ENCODE results near the gene GNAQ. TPM values are rescaled to one million over a fixed set of nuclear protein-coding genes. Genes with fewer than 3 reads are reported as not detected.

Gene GNAQ
- total RNA-seq, 1 experiment from 2014 or later, result 55.5 TPM

DNA sequence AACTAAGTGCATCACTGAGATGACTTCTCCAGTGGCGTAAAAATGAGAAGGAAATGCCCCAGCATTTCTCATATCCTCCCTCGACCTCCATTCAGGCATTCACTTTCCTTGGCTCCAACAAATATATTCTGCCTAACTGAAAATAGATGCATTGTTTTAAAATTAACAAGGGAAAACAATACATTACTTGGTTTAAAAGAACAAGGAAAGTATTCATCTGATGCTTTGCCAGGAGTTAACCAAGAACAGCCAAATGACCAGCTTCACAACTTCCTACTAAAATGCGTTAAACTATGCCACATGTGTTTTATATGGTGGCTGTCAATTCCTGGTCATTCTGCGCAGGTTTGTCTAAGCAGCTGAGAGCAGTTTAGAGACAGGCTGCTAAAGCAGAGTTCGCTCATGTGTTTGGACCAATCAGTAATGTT, 121.4 kb downstream of the GNAQ start (continued):
- TF ChIP-seq, protein P1, sequence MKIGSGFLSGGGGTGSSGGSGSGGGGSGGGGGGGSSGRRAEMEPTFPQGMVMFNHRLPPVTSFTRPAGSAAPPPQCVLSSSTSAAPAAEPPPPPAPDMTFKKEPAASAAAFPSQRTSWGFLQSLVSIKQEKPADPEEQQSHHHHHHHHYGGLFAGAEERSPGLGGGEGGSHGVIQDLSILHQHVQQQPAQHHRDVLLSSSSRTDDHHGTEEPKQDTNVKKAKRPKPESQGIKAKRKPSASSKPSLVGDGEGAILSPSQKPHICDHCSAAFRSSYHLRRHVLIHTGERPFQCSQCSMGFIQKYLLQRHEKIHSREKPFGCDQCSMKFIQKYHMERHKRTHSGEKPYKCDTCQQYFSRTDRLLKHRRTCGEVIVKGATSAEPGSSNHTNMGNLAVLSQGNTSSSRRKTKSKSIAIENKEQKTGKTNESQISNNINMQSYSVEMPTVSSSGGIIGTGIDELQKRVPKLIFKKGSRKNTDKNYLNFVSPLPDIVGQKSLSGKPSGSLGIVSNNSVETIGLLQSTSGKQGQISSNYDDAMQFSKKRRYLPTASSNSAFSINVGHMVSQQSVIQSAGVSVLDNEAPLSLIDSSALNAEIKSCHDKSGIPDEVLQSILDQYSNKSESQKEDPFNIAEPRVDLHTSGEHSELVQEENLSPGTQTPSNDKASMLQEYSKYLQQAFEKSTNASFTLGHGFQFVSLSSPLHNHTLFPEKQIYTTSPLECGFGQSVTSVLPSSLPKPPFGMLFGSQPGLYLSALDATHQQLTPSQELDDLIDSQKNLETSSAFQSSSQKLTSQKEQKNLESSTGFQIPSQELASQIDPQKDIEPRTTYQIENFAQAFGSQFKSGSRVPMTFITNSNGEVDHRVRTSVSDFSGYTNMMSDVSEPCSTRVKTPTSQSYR (CRISPR knock-in tag; IDR thresholded peaks at IDR 0.05), result no peak
- no peak for TF ChIP-seq TCF7 (CRISPR knock-in tag; IDR thresholded peaks at IDR 0.05; ENCODE audit: low read depth)
- no peak for TF ChIP-seq NFATC4 (CRISPR knock-in tag; IDR thresholded peaks at IDR 0.05)
- no peak for TF ChIP-seq MXD4 (CRISPR knock-in tag; IDR thresholded peaks at IDR 0.05; ENCODE audit: borderline replicate concordance)

DNA sequence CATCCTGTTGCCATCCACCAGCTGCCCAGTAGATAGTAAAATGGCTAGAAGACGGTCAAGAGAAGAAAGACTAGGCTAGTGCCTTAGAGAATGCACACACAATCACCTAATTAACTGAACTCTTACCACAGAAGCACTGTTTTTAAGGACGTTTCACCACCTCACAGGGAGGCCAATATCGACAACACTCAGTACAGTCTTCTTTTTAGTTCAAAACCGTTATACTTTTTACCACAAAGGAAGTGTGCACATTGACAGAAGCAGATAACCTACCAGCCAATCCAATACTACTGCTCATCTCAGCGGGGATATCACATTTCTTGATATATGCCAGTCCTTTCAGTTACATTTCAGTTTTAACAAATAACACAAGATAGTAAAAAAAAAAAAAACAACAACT, 122.3 kb downstream of the GNAQ start:
- ChIA-PET POLR2A (no interaction called here), CTCF (interaction anchor here (2.0 kb wide), 1 partner anchor 12 kb away, joined by 5 read pairs; no protein-coding TSS in a partner anchor)
- Mint-ChIP-seq H3K4me1 (peaks cover 14% of the 10 kb centered on the region), H3K27ac (no peak overlapping the region), H3K4me3 (no peak overlapping the region), H3K36me3 (peaks cover 3% of the 10 kb centered on the region; the same call in 1 of the 2 replicates), H3K9me3 (no peaks in the 10 kb centered on the region), H3K27me3 (ENCODE audit: low read depth) (no peaks in the 10 kb centered on the region)
- TF ChIP-seq NR1H2 (CRISPR knock-in tag; IDR thresholded peaks at IDR 0.05) (no peak), CREB1 (CRISPR knock-in tag; IDR thresholded peaks at IDR 0.05) (no peak)
- TF ChIP-seq, protein P2, sequence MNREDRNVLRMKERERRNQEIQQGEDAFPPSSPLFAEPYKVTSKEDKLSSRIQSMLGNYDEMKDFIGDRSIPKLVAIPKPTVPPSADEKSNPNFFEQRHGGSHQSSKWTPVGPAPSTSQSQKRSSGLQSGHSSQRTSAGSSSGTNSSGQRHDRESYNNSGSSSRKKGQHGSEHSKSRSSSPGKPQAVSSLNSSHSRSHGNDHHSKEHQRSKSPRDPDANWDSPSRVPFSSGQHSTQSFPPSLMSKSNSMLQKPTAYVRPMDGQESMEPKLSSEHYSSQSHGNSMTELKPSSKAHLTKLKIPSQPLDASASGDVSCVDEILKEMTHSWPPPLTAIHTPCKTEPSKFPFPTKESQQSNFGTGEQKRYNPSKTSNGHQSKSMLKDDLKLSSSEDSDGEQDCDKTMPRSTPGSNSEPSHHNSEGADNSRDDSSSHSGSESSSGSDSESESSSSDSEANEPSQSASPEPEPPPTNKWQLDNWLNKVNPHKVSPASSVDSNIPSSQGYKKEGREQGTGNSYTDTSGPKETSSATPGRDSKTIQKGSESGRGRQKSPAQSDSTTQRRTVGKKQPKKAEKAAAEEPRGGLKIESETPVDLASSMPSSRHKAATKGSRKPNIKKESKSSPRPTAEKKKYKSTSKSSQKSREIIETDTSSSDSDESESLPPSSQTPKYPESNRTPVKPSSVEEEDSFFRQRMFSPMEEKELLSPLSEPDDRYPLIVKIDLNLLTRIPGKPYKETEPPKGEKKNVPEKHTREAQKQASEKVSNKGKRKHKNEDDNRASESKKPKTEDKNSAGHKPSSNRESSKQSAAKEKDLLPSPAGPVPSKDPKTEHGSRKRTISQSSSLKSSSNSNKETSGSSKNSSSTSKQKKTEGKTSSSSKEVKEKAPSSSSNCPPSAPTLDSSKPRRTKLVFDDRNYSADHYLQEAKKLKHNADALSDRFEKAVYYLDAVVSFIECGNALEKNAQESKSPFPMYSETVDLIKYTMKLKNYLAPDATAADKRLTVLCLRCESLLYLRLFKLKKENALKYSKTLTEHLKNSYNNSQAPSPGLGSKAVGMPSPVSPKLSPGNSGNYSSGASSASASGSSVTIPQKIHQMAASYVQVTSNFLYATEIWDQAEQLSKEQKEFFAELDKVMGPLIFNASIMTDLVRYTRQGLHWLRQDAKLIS (CRISPR knock-in tag; IDR thresholded peaks at IDR 0.05; ENCODE audit: borderline replicate concordance), result no peak
- TF ChIP-seq, protein P3, sequence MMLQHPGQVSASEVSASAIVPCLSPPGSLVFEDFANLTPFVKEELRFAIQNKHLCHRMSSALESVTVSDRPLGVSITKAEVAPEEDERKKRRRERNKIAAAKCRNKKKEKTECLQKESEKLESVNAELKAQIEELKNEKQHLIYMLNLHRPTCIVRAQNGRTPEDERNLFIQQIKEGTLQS (CRISPR knock-in tag; conservative IDR thresholded peaks at IDR 0.05), result no peak
- ATAC-seq (no peak), DNase-seq (ENCODE audit: low spot score) (no peak)

DNA sequence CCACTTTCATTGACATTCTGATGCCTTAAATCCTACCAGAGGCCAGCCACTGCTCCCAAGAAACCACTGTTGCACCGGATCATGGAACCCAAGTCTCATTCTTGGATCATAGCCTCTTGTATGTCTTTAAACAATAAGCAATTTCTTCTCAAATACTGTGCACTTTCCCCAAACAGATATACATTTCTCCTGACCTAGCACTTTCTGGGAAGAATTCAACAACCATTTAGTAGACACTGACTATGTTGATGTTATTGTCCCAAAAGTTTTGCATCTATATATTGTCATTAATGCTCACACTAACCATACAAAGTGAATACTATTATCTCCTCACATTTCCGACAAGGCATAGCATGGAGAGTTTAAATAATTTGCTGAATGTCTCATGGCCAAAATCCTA, 123.3 kb downstream of the GNAQ start:
- ATAC-seq (no peak), DNase-seq (ENCODE audit: low spot score) (no peak)
- ChIA-PET POLR2A (no interaction called here), CTCF (interaction anchor here (2.0 kb wide), 1 partner anchor 11 kb away, joined by 5 read pairs; no protein-coding TSS in a partner anchor)
- no peaks in the 10 kb centered on the region for H3K36me3 Mint-ChIP-seq
- no peaks in the 10 kb centered on the region for H3K27me3 Mint-ChIP-seq (ENCODE audit: low read depth)
- peak overlapping the region; percentile 72 for H3K27ac Mint-ChIP-seq
- no peak overlapping the region for H3K4me3 Mint-ChIP-seq
- H3K4me1 Mint-ChIP-seq, result peaks cover 14% of the 10 kb centered on the region
- H3K9me3 Mint-ChIP-seq, result no peaks in the 10 kb centered on the region
- TF ChIP-seq NR2C2 (CRISPR knock-in tag; IDR thresholded peaks at IDR 0.05) (no peak), SMAD4 (CRISPR knock-in tag; IDR thresholded peaks at IDR 0.05) (no peak), JUN (CRISPR knock-in tag; IDR thresholded peaks at IDR 0.05) (no peak), IRF2 (CRISPR knock-in tag; IDR thresholded peaks at IDR 0.05; ENCODE audit: borderline replicate concordance, low read depth) (no peak), NFYB (CRISPR knock-in tag; conservative IDR thresholded peaks at IDR 0.05; ENCODE audit: low read depth) (no peak), EMX1 (CRISPR knock-in tag; IDR thresholded peaks at IDR 0.05) (no peak), CREB1 (CRISPR knock-in tag; IDR thresholded peaks at IDR 0.05) (no peak), CBFB (CRISPR knock-in tag; IDR thresholded peaks at IDR 0.05; ENCODE audit: low read depth) (no peak), ZNF423 (CRISPR knock-in tag; IDR thresholded peaks at IDR 0.05) (no peak), PRRX2 (CRISPR knock-in tag; IDR thresholded peaks at IDR 0.05) (no peak), NR3C1 (CRISPR knock-in tag; conservative IDR thresholded peaks at IDR 0.05; ENCODE audit: low read depth) (no peak), HMGA2 (CRISPR knock-in tag; IDR thresholded peaks at IDR 0.05) (no peak), ZNF121 (CRISPR knock-in tag; IDR thresholded peaks at IDR 0.05) (no peak), SP1 (CRISPR knock-in tag; conservative IDR thresholded peaks at IDR 0.05) (no peak), GABPB1 (CRISPR knock-in tag; IDR thresholded peaks at IDR 0.05) (no peak)
- TF ChIP-seq, protein P3 (CRISPR knock-in tag; conservative IDR thresholded peaks at IDR 0.05), result no peak
- TF ChIP-seq, protein P4, sequence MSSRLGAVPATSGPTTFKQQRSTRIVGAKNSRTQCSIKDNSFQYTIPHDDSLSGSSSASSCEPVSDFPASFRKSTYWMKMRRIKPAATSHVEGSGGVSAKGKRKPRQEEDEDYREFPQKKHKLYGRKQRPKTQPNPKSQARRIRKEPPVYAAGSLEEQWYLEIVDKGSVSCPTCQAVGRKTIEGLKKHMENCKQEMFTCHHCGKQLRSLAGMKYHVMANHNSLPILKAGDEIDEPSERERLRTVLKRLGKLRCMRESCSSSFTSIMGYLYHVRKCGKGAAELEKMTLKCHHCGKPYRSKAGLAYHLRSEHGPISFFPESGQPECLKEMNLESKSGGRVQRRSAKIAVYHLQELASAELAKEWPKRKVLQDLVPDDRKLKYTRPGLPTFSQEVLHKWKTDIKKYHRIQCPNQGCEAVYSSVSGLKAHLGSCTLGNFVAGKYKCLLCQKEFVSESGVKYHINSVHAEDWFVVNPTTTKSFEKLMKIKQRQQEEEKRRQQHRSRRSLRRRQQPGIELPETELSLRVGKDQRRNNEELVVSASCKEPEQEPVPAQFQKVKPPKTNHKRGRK (CRISPR knock-in tag; IDR thresholded peaks at IDR 0.05; ENCODE audit: borderline replicate concordance), result no peak
- TF ChIP-seq, protein P5, sequence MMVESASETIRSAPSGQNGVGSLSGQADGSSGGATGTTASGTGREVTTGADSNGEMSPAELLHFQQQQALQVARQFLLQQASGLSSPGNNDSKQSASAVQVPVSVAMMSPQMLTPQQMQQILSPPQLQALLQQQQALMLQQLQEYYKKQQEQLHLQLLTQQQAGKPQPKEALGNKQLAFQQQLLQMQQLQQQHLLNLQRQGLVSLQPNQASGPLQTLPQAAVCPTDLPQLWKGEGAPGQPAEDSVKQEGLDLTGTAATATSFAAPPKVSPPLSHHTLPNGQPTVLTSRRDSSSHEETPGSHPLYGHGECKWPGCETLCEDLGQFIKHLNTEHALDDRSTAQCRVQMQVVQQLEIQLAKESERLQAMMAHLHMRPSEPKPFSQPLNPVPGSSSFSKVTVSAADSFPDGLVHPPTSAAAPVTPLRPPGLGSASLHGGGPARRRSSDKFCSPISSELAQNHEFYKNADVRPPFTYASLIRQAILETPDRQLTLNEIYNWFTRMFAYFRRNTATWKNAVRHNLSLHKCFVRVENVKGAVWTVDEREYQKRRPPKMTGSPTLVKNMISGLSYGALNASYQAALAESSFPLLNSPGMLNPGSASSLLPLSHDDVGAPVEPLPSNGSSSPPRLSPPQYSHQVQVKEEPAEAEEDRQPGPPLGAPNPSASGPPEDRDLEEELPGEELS (CRISPR knock-in tag; IDR thresholded peaks at IDR 0.05), result no peak

All from WTC11 (cell line).